Nephron (organoid): ENCODE results near the gene MRPL38.
A peak's percentile ranks its signal among the peaks of the same experiment; 100 is the strongest.

ENCODE experiments used
- H3K27ac Mint-ChIP-seq, 3 experiments: 2 replicates each; pipeline ENCODE4 v1.8.0; 2020; ENCODE audit warnings: mixed read lengths in 3 of 3, mild to moderate bottlenecking in 2 of 3, moderate library complexity in 1 of 3
- H3K27me3 Mint-ChIP-seq: 2 replicates; pipeline ENCODE4 v1.8.0; 2021; ENCODE audit warnings: low read depth, mild to moderate bottlenecking, moderate library complexity, mixed read lengths
- H3K36me3 Mint-ChIP-seq: 2 replicates; pipeline ENCODE4 v1.8.0; 2020; ENCODE audit warnings: low read depth, mixed read lengths
- H3K4me1 Mint-ChIP-seq: 2 replicates; pipeline ENCODE4 v1.8.0; 2020; ENCODE audit warnings: mixed read lengths
- H3K4me3 Mint-ChIP-seq, 3 experiments: 2 replicates each; pipeline ENCODE4 v1.8.0; 2020; ENCODE audit warnings: mild to moderate bottlenecking in 3 of 3, mixed read lengths in 3 of 3, moderate library complexity in 2 of 3
- H3K9me3 Mint-ChIP-seq: 2 replicates; pipeline ENCODE4 v1.8.0; 2020; ENCODE audit warnings: mixed read lengths
- TF ChIP-seq, protein P1 (sequence below), 3 experiments: fragments of 200-600 bp; sonication (generic); IDR thresholded peaks; one replicate each; pipeline ENCODE4 v1.5.0; 2021; ENCODE audit warnings: antibody characterized with exemption in 3 of 3; ENCODE audit not compliant: unreplicated experiment in 3 of 3

Gene MRPL38

GRCh38 chr17:75910699-75911098 lies 6.0 kb upstream of the MRPL38 start:
- no peak overlapping the region for H3K4me3 Mint-ChIP-seq
- no peaks in the 10 kb centered on the region for H3K9me3 Mint-ChIP-seq
- H3K27me3 Mint-ChIP-seq: no peaks in the 10 kb centered on the region
- no peaks in the 10 kb centered on the region for H3K36me3 Mint-ChIP-seq
- H3K27ac Mint-ChIP-seq: no peak overlapping the region
- TF ChIP-seq, protein P1, sequence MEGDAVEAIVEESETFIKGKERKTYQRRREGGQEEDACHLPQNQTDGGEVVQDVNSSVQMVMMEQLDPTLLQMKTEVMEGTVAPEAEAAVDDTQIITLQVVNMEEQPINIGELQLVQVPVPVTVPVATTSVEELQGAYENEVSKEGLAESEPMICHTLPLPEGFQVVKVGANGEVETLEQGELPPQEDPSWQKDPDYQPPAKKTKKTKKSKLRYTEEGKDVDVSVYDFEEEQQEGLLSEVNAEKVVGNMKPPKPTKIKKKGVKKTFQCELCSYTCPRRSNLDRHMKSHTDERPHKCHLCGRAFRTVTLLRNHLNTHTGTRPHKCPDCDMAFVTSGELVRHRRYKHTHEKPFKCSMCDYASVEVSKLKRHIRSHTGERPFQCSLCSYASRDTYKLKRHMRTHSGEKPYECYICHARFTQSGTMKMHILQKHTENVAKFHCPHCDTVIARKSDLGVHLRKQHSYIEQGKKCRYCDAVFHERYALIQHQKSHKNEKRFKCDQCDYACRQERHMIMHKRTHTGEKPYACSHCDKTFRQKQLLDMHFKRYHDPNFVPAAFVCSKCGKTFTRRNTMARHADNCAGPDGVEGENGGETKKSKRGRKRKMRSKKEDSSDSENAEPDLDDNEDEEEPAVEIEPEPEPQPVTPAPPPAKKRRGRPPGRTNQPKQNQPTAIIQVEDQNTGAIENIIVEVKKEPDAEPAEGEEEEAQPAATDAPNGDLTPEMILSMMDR (IDR thresholded peaks at IDR 0.05; ENCODE audit: unreplicated experiment in 3 of 3): no peak
- H3K4me1 Mint-ChIP-seq: no peaks in the 10 kb centered on the region

DNA sequence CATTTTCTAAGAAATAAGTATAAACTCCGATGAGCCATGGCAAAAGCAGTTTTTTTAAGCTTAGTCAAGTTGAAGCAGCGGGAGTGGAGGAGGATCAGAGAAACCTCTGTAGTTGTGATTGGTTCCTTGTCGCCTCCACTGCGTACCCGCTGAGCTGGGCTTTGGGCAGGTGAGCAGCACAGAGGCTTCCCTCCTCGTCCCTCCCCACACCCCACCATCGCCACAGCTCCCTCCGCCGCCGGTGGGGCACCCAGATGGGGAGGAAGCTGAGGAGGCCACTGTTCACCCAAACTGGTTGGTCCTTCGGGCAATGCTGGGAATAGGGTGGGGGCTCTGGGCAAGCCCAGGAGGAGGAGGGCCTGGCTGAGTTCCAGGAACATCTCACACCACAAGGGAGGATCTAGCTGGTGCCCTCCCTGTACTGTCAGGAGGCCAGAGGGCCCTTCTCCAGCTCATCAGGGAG lies 5.2 kb upstream of the MRPL38 start:
- Mint-ChIP-seq H3K4me3 (no peak overlapping the region), H3K9me3 (no peaks in the 10 kb centered on the region), H3K27me3 (no peaks in the 10 kb centered on the region), H3K27ac (peak overlapping the region in 2 of 3 experiments; percentile 35 to 54), H3K36me3 (no peaks in the 10 kb centered on the region), H3K4me1 (no peaks in the 10 kb centered on the region)
- TF ChIP-seq, protein P1 (IDR thresholded peaks at IDR 0.05; ENCODE audit: unreplicated experiment in 3 of 3): no peak

DNA sequence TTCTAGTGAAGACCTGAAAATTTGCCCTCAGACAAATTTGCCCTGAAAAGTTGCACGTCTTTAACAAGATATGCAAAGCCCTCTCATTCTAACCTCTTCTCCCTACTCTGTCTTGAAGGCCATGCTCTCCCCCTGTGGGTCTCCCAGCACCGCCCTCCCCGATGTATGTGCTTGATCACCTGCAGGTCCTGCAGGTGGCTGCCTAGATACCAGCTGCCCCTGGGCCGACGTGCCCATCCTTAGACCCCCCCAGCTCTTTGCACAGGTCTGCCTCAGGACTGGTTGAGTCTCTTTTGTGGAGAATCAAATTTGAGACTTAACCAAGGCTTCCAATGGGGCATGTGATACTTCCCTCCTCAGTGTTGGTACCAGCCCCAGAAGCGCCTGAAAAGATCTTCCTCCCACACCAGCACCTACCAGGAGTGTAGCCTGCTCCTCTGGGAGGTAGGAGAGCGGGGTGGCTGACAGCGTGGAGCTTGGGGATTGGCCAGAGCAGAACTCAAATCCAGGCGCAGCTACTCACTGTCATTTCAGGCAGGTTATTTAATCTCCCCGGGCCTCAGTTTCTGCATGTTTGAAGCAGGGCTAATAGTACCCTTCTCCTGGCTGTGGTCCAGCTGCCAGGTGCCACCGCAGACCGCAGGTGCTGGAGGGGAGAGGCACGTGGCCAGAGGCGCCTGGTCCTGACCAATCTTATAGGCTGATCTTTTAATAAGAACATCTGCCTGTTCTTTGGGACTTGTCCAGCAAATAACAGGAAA lies 4.5 kb upstream of the MRPL38 start:
- H3K36me3 Mint-ChIP-seq: no peaks in the 10 kb centered on the region
- TF ChIP-seq, protein P1 (IDR thresholded peaks at IDR 0.05; ENCODE audit: unreplicated experiment in 3 of 3): no peak
- peak overlapping the region in 1 of 3 experiments; percentile 62 for H3K4me3 Mint-ChIP-seq
- H3K27me3 Mint-ChIP-seq: no peaks in the 10 kb centered on the region
- H3K4me1 Mint-ChIP-seq: no peaks in the 10 kb centered on the region
- H3K27ac Mint-ChIP-seq: peak overlapping the region in 1 of 3 experiments; percentile 39
- no peaks in the 10 kb centered on the region for H3K9me3 Mint-ChIP-seq

DNA sequence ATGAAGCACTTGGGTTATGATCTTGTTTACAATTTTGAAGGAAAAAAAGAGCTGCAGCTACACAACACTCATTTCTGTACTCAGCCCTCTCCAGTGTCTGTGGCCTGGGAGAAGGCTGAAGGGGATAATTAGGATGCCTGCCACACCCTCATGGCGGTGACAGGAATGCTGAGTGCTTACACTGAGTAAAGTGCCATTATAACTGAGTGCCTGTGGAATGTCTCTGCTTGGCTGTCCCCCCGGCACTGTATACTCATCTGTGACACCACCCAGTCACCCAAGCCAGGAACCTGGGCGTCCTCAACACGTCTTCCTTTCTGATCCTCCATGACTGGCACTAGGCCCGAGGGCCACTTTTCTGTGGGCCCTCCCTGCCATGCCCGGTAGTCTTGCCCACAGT lies 3.5 kb upstream of the MRPL38 start:
- Mint-ChIP-seq H3K4me1 (no peaks in the 10 kb centered on the region), H3K9me3 (no peaks in the 10 kb centered on the region), H3K27ac (peak overlapping the region; percentile 39 to 73 (median 51)), H3K4me3 (peak overlapping the region in 2 of 3 experiments; percentile 54 to 58), H3K36me3 (no peaks in the 10 kb centered on the region), H3K27me3 (no peaks in the 10 kb centered on the region)
- TF ChIP-seq, protein P1 (IDR thresholded peaks at IDR 0.05; ENCODE audit: unreplicated experiment in 3 of 3): no peak

GRCh38 chr17:75906143-75906884 lies 1.6 kb upstream of the MRPL38 start:
- TF ChIP-seq, protein P1 (IDR thresholded peaks at IDR 0.05; ENCODE audit: unreplicated experiment in 3 of 3): no peak
- Mint-ChIP-seq H3K4me1 (no peaks in the 10 kb centered on the region), H3K27ac (peak overlapping the region in 2 of 3 experiments; percentile 61 to 66), H3K36me3 (peaks cover 3% of the 10 kb centered on the region), H3K27me3 (no peaks in the 10 kb centered on the region), H3K9me3 (no peaks in the 10 kb centered on the region), H3K4me3 (peak overlapping the region; percentile 67 to 71 (median 69))
